HG02852 (cell line): ENCODE measurements around the gene RASSF5.

Source experiments
- ATAC-seq: cut with Tn5 transposase; IDR thresholded peaks from one replicate; pipeline ENCODE4 v1.9.1; 2021; ENCODE audit warnings: mild to moderate bottlenecking, moderate library complexity; ENCODE audit not compliant: unreplicated experiment

The RASSF5 gene

GRCh38 chr1:206540044-206540780 lies 32.9 kb downstream of the RASSF5 start:
- ATAC-seq: no peak

GRCh38 chr1:206541236-206541833 lies 34.0 kb downstream of the RASSF5 start:
- ATAC-seq: no peak

- no peak for ATAC-seq
Observed at GRCh38 chr1:206544562-206545257, 37.4 kb downstream of the RASSF5 start.

- ATAC-seq: no peak
Observed at GRCh38 chr1:206545351-206545750, 38.0 kb downstream of the RASSF5 start.

GRCh38 chr1:206547104-206547503 lies 39.8 kb downstream of the RASSF5 start:
- no peak for ATAC-seq

GRCh38 chr1:206550446-206550845 lies 43.1 kb downstream of the RASSF5 start:
- ATAC-seq: no peak

- no peak for ATAC-seq
Observed at GRCh38 chr1:206551296-206551985, 44.1 kb downstream of the RASSF5 start.

- ATAC-seq: no peak
Observed at GRCh38 chr1:206551986-206552326, 44.6 kb downstream of the RASSF5 start.

- no peak for ATAC-seq
Observed at GRCh38 chr1:206554211-206554610, 46.9 kb downstream of the RASSF5 start.

- no peak for ATAC-seq
Observed at GRCh38 chr1:206554701-206555472, 47.6 kb downstream of the RASSF5 start.

GRCh38 chr1:206555473-206555935 lies 48.2 kb downstream of the RASSF5 start:
- ATAC-seq: no peak

GRCh38 chr1:206556047-206556749 lies 48.9 kb downstream of the RASSF5 start:
- ATAC-seq: peak; percentile 32

GRCh38 chr1:206556750-206557635 lies 49.7 kb downstream of the RASSF5 start:
- peak; percentile 45 for ATAC-seq

GRCh38 chr1:206557636-206558473 lies 50.5 kb downstream of the RASSF5 start:
- ATAC-seq: no peak

GRCh38 chr1:206558794-206559671 lies 51.7 kb downstream of the RASSF5 start:
- ATAC-seq: no peak

- no peak for ATAC-seq
Observed at GRCh38 chr1:206559672-206559995, 52.3 kb downstream of the RASSF5 start.

- ATAC-seq: no peak
Observed at GRCh38 chr1:206560007-206560716, 52.8 kb downstream of the RASSF5 start.
